Fibroblast of pulmonary artery (primary cell): Measurements from ENCODE around the gene COL8A2.

Experiments used
- DNase-seq: peaks from one replicate; pipeline ENCODE4 v3.0.0-alpha.2; 2010; ENCODE audit warnings: low read depth
- H3K4me3 ChIP-seq: replicated peaks from 2 replicates; pipeline ENCODE4 v1.5.1; 2011; ENCODE audit warnings: low read depth, mild to moderate bottlenecking, control low read depth, low read length, moderate library complexity
- CTCF ChIP-seq: IDR thresholded peaks from 2 replicates; pipeline ENCODE4 v1.5.1; 2011; ENCODE audit warnings: mild to moderate bottlenecking, control low read depth, low read length, inconsistent platforms; ENCODE audit errors: missing control alignments

Gene COL8A2

GRCh38 chr1:36114371-36114770, 10.7 kb downstream of the COL8A2 start:
- TF ChIP-seq CTCF = no peak
- DNase-seq = no peak
- no peak overlapping the region for H3K4me3 ChIP-seq

- H3K4me3 ChIP-seq = no peak overlapping the region
- no peak for TF ChIP-seq CTCF
- no peak for DNase-seq
Measured at GRCh38 chr1:36112823-36113222, 12.2 kb downstream of the COL8A2 start.

- no peak for DNase-seq
- no peak for TF ChIP-seq CTCF
- H3K4me3 ChIP-seq = no peak overlapping the region
Measured at GRCh38 chr1:36111151-36111550, 13.9 kb downstream of the COL8A2 start.

GRCh38 chr1:36109041-36109679, 15.9 kb downstream of the COL8A2 start:
- DNase-seq = peak; percentile 67
- no peak overlapping the region for H3K4me3 ChIP-seq
- TF ChIP-seq CTCF = no peak

- no peak overlapping the region for H3K4me3 ChIP-seq
- no peak for TF ChIP-seq CTCF
- no peak for DNase-seq
Measured at GRCh38 chr1:36108314-36108713, 16.7 kb downstream of the COL8A2 start.

- H3K4me3 ChIP-seq = no peak overlapping the region
- TF ChIP-seq CTCF = no peak
- no peak for DNase-seq
Measured at GRCh38 chr1:36107394-36107793, 17.6 kb downstream of the COL8A2 start.

GRCh38 chr1:36106269-36106668, 18.8 kb downstream of the COL8A2 start:
- H3K4me3 ChIP-seq = no peak overlapping the region
- no peak for DNase-seq
- no peak for TF ChIP-seq CTCF
